Measurements from ENCODE around the gene LRMDA.

DNA sequence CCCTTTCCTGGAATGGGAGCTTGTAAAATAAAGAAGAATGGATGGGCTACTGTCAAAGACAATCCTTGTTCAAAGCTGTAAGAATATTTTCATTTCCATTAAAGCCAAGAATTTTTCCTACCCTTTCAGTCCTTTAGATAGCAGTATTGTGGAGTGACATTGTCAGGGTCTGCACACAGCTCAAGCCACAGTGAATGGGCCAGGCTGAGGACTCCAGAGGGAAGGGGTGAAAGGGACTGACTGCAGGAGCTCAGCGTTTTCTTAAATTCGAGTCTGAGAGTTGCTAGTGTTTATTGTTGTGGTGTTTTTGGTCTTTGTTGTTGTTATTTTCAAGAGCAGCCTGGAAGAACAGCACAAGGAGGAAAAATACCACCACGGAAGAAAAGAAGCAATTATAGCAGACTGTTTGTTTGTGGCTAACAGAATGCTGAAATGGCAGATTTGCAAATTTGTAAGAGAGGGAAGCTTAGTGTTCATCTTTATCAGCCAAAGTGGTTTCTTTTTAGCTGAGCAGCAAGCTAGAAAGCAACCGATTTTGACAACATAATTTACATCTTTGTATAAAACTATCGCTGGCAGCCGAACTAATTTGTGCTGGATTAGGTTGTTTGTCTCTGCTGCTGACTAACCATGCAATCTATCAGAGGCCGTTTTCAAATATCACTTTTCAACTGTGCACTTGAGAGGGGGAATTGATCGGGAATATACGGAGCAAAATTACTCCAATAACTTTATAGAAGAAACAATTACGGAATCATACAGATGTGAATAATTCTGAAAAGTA, 192.1 kb downstream of the LRMDA start:
- TF ChIP-seq, protein P1, sequence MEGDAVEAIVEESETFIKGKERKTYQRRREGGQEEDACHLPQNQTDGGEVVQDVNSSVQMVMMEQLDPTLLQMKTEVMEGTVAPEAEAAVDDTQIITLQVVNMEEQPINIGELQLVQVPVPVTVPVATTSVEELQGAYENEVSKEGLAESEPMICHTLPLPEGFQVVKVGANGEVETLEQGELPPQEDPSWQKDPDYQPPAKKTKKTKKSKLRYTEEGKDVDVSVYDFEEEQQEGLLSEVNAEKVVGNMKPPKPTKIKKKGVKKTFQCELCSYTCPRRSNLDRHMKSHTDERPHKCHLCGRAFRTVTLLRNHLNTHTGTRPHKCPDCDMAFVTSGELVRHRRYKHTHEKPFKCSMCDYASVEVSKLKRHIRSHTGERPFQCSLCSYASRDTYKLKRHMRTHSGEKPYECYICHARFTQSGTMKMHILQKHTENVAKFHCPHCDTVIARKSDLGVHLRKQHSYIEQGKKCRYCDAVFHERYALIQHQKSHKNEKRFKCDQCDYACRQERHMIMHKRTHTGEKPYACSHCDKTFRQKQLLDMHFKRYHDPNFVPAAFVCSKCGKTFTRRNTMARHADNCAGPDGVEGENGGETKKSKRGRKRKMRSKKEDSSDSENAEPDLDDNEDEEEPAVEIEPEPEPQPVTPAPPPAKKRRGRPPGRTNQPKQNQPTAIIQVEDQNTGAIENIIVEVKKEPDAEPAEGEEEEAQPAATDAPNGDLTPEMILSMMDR (IDR thresholded peaks at IDR 0.05), result no peak
- peak in 1 of 2 donors; percentile 9 for TF ChIP-seq EP300 (IDR thresholded peaks at IDR 0.05)
- TF ChIP-seq POLR2A (IDR thresholded peaks at IDR 0.05), result no peak

Measured in tibial nerve (tissue), 4 donors.